ENCODE data around the gene HSPB1. TPM values are rescaled to one million over a fixed set of nuclear protein-coding genes. Genes with fewer than 3 reads are reported as not detected.

HSPB1 gene
- total RNA-seq, 4 donors from 2014 or later: 981 to 2,288 (median 2,045) TPM

DNA sequence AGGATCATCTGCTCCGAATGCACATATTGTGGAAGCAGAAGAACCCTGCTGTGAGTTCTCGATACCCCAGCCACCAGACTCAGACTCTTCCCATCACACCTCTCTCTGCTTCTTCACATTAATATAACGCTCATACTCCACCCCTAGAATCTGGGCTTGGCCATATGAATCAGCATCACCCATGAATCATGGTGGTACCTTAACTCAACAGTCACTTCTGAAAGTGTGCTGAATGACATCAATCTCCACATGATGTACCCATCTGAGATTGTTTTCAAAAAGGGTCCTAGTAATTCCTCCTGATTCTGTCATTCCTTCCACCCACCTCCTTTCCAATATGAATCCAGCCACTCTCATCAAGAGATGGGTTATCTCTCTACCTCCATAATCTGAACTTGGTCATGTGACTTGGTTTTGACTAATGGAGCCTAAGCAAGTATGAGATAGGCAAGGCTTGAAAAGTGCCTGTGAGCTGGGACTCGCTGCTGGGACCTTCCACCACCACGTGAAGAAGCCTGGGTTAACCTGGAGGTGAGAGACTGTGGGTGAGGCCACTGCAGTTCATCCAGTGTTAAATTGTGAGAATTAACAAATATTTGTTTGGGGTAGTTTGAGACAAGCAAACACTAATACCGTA, 40.9 kb downstream of the HSPB1 start:
- no peak overlapping the region for H3K27ac ChIP-seq
- no peak for DNase-seq (ENCODE audit: low spot score in 2 of 2)
- 93% methylated on average over 6 of the region's 6 CpGs for WGBS
- no peaks in the 10 kb centered on the region for H3K27me3 ChIP-seq
- peaks cover 13% of the 10 kb centered on the region for H3K4me1 ChIP-seq
- TF ChIP-seq, protein P1, sequence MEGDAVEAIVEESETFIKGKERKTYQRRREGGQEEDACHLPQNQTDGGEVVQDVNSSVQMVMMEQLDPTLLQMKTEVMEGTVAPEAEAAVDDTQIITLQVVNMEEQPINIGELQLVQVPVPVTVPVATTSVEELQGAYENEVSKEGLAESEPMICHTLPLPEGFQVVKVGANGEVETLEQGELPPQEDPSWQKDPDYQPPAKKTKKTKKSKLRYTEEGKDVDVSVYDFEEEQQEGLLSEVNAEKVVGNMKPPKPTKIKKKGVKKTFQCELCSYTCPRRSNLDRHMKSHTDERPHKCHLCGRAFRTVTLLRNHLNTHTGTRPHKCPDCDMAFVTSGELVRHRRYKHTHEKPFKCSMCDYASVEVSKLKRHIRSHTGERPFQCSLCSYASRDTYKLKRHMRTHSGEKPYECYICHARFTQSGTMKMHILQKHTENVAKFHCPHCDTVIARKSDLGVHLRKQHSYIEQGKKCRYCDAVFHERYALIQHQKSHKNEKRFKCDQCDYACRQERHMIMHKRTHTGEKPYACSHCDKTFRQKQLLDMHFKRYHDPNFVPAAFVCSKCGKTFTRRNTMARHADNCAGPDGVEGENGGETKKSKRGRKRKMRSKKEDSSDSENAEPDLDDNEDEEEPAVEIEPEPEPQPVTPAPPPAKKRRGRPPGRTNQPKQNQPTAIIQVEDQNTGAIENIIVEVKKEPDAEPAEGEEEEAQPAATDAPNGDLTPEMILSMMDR (IDR thresholded peaks at IDR 0.05): no peak
- TF ChIP-seq POLR2A (IDR thresholded peaks at IDR 0.05): no peak
- no peak for TF ChIP-seq EP300 (IDR thresholded peaks at IDR 0.05)
- TF ChIP-seq POLR2AphosphoS5 (IDR thresholded peaks at IDR 0.05): no peak
- H3K36me3 ChIP-seq: peaks cover 46% of the 10 kb centered on the region
- no peaks in the 10 kb centered on the region for H3K9me3 ChIP-seq
- no peak overlapping the region for H3K4me3 ChIP-seq

DNA sequence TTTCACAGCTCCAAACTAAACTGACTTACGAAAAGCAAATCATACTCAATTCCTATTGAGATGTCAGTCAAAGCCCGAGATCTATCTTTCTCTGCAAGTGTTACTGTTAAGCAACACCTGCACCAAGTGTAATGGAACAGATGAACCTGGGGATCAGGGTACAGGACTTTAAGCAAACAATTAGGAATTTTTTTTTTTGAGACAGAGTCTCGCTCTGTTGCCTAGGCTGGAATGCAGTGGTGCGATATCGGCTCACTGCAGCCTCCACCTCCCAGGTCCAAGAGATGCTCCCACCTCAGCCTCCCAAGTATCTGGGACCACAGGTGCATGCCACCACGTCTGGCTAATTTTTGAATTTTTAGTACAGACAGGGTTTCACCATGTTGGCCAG, 41.5 kb downstream of the HSPB1 start:
- TF ChIP-seq POLR2A (IDR thresholded peaks at IDR 0.05): no peak
- no peak for TF ChIP-seq EP300 (IDR thresholded peaks at IDR 0.05)
- TF ChIP-seq, protein P1 (IDR thresholded peaks at IDR 0.05): no peak
- no peak for TF ChIP-seq POLR2AphosphoS5 (IDR thresholded peaks at IDR 0.05)
- no peak overlapping the region for H3K27ac ChIP-seq
- no peak for DNase-seq (ENCODE audit: low spot score in 2 of 2)
- H3K9me3 ChIP-seq: no peaks in the 10 kb centered on the region
- H3K4me3 ChIP-seq: no peak overlapping the region
- WGBS: 98% methylated on average over 6 of the region's 6 CpGs
- H3K27me3 ChIP-seq: no peaks in the 10 kb centered on the region
- peaks cover 11% of the 10 kb centered on the region for H3K4me1 ChIP-seq
- peaks cover 51% of the 10 kb centered on the region for H3K36me3 ChIP-seq

DNA sequence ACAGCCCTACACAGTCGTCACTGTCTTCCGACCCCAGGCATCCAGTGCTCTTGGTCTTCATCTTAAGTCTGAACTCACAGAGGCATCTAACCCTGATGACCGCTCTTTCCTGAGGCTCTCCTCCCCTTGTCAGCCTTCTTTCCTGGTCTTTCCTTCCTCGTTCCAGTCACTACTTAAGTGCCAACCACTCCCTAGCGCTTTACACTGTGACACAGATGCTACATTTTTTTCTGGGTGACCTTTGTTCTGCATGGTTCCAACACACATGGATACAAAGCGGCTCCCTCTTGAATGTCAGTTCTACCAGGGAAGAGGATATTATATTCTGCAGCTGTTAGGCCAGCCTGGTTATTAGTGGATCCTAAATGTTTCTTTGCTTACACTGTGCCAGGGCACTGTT, 43.6 kb downstream of the HSPB1 start:
- TF ChIP-seq POLR2A (IDR thresholded peaks at IDR 0.05) (no peak), POLR2AphosphoS5 (IDR thresholded peaks at IDR 0.05) (no peak), EP300 (IDR thresholded peaks at IDR 0.05) (no peak)
- TF ChIP-seq, protein P1 (IDR thresholded peaks at IDR 0.05): no peak
- H3K9me3 ChIP-seq: no peaks in the 10 kb centered on the region
- no peaks in the 10 kb centered on the region for H3K27me3 ChIP-seq
- DNase-seq (ENCODE audit: low spot score in 2 of 2): no peak
- WGBS: 89% methylated on average over 6 of the region's 6 CpGs
- H3K4me1 ChIP-seq: peaks cover 4% of the 10 kb centered on the region
- H3K27ac ChIP-seq: no peak overlapping the region
- peaks cover 66% of the 10 kb centered on the region for H3K36me3 ChIP-seq
- H3K4me3 ChIP-seq: no peak overlapping the region

DNA sequence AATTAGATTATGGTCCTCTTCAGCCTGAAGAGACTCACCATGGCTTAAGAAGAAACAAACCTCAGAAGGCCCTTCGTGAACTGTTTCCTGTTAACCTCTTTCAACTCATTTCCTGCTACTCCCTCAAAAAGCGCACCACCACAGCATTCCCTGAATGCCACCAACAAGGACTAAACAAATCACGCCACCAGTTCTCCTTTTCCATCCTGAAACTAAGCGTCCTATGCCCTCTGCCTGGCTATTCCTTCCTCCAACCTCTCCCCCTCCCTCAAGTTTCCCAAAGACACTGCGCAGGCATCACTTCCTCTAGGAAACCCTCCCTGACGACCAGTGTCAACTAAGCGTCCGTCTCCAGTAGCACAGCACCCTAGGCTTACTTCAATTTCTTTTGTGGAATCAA, 44.3 kb downstream of the HSPB1 start:
- Histone ChIP-seq H3K27ac (no peak overlapping the region), H3K27me3 (no peaks in the 10 kb centered on the region), H3K36me3 (peaks cover 66% of the 10 kb centered on the region), H3K4me3 (no peak overlapping the region), H3K9me3 (no peaks in the 10 kb centered on the region), H3K4me1 (peaks cover 5% of the 10 kb centered on the region)
- DNase-seq (ENCODE audit: low spot score in 2 of 2): no peak
- TF ChIP-seq, protein P1 (IDR thresholded peaks at IDR 0.05): no peak
- no peak for TF ChIP-seq POLR2AphosphoS5 (IDR thresholded peaks at IDR 0.05)
- no peak for TF ChIP-seq EP300 (IDR thresholded peaks at IDR 0.05)
- TF ChIP-seq POLR2A (IDR thresholded peaks at IDR 0.05): no peak
- 69% methylated on average over 8 of the region's 8 CpGs for WGBS

DNA sequence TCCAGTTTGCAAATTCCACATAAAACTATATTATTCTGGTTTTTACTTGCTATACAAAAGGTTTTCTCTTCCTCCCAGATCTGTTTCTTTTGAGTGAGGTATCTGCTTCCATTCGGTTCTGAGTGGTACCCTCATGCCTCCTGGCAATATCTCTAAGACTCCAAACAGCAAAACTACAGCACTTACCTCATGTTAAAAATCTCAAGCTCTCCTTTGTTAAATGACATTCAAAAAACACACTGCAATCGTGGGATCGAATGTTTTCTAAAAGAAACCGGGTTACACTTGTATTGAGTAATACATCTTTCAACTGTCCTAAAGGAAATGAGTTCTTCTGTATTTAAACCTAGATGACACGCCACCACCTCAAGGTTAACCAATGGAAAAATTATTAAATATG, 45.2 kb downstream of the HSPB1 start:
- Histone ChIP-seq H3K4me3 (no peak overlapping the region), H3K27ac (no peak overlapping the region), H3K27me3 (no peaks in the 10 kb centered on the region), H3K36me3 (peaks cover 66% of the 10 kb centered on the region), H3K9me3 (no peaks in the 10 kb centered on the region), H3K4me1 (peaks cover 13% of the 10 kb centered on the region)
- WGBS: 74% methylated on average over 5 of the region's 5 CpGs
- no peak for DNase-seq (ENCODE audit: low spot score in 2 of 2)
- TF ChIP-seq POLR2A (IDR thresholded peaks at IDR 0.05): no peak

Data from suprapubic skin (tissue), 4 donors.